Ishikawa (cell line): ENCODE results near the gene RNF224.

Experiments
- CEBPB ChIP-seq: IDR thresholded peaks from 2 replicates; pipeline ENCODE4 v1.6.1; 2012
- CREB1 ChIP-seq: IDR thresholded peaks from 2 replicates; pipeline ENCODE4 v1.6.1; 2012; ENCODE audit warnings: low read depth
- EGR1 ChIP-seq: IDR thresholded peaks from 2 replicates; pipeline ENCODE4 v1.6.1; 2012
- EP300 ChIP-seq: IDR thresholded peaks from 2 replicates; pipeline ENCODE4 v1.6.1; 2012; ENCODE audit warnings: borderline replicate concordance
- FOXM1 ChIP-seq: IDR thresholded peaks from 2 replicates; pipeline ENCODE4 v1.6.1; 2012; ENCODE audit warnings: low read depth, borderline replicate concordance
- NFIC ChIP-seq: IDR thresholded peaks from 2 replicates; pipeline ENCODE4 v1.6.1; 2012
- RAD21 ChIP-seq: IDR thresholded peaks from 2 replicates; pipeline ENCODE4 v1.6.1; 2012; ENCODE audit warnings: low read depth
- TAF1 ChIP-seq: IDR thresholded peaks from 2 replicates; pipeline ENCODE4 v1.6.1; 2012; ENCODE audit warnings: low read depth, mild to moderate bottlenecking
- TCF12 ChIP-seq: IDR thresholded peaks from 2 replicates; pipeline ENCODE4 v1.6.1; 2012; ENCODE audit warnings: low read depth
- TEAD4 ChIP-seq: IDR thresholded peaks from 2 replicates; pipeline ENCODE4 v1.6.1; 2012
- YY1 ChIP-seq: IDR thresholded peaks from 2 replicates; pipeline ENCODE4 v1.6.1; 2012; ENCODE audit warnings: low read depth
- ZBTB7A ChIP-seq: IDR thresholded peaks from 2 replicates; pipeline ENCODE4 v1.6.1; 2012; ENCODE audit warnings: low read depth
- TF ChIP-seq, protein P1 (sequence below): IDR thresholded peaks from 2 replicates; pipeline ENCODE4 v1.6.1; 2012
- TF ChIP-seq, protein P2 (sequence below): IDR thresholded peaks from 2 replicates; pipeline ENCODE4 v1.6.1; 2012
- TF ChIP-seq, protein P3 (sequence below): IDR thresholded peaks from 2 replicates; pipeline ENCODE4 v1.6.1; 2012; ENCODE audit warnings: low read depth, mild to moderate bottlenecking

RNF224 gene

DNA sequence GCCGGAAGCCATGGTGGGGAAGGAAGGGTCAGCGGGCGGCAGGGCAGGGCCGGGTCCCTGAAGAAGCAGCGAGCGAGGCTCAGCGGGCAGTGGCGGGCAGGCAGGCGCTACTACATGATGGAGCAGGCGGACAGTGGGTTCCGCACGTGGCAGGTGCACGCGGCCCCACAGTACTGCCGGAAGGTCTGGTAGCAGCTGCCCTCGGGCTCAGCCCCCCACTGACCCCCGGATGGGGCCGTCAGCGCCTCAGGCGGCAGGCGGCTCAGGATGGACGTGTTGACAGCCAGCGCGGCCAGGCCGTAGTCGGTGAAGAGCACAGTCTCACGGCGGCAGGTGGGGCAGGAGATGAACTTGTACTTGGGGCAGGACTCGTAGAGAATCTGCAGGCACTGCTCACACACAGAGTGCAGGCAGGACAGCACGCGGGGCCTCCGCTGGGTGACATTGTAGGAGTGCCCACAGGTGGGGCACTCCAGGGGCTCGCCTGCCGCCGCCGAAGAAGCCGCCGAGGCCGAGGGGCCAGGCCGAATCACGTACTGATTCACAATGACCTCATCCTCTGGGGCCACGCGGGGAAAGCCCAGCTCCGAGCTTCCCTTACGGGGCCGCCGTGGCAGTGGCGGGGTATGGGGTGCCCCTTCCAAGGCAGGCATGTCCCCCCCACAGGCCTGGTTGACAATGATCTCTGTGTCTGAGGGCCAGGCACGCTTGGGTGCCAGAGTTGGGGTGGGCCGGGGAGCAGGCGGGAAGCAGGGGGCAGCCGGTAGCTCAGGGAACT lies 6.8 kb upstream of the RNF224 start:
- TF ChIP-seq TCF12: no peak
- no peak for TF ChIP-seq CREB1
- TF ChIP-seq ZBTB7A: no peak
- TF ChIP-seq EGR1: no peak
- TF ChIP-seq EP300: no peak
- TF ChIP-seq, protein P1, sequence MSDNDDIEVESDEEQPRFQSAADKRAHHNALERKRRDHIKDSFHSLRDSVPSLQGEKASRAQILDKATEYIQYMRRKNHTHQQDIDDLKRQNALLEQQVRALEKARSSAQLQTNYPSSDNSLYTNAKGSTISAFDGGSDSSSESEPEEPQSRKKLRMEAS: no peak
- TF ChIP-seq, protein P2, sequence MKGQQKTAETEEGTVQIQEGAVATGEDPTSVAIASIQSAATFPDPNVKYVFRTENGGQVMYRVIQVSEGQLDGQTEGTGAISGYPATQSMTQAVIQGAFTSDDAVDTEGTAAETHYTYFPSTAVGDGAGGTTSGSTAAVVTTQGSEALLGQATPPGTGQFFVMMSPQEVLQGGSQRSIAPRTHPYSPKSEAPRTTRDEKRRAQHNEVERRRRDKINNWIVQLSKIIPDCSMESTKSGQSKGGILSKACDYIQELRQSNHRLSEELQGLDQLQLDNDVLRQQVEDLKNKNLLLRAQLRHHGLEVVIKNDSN: no peak
- no peak for TF ChIP-seq TEAD4
- no peak for TF ChIP-seq TAF1
- no peak for TF ChIP-seq NFIC
- no peak for TF ChIP-seq RAD21
- no peak for TF ChIP-seq FOXM1
- no peak for TF ChIP-seq YY1
- no peak for TF ChIP-seq CEBPB
- TF ChIP-seq, protein P3, sequence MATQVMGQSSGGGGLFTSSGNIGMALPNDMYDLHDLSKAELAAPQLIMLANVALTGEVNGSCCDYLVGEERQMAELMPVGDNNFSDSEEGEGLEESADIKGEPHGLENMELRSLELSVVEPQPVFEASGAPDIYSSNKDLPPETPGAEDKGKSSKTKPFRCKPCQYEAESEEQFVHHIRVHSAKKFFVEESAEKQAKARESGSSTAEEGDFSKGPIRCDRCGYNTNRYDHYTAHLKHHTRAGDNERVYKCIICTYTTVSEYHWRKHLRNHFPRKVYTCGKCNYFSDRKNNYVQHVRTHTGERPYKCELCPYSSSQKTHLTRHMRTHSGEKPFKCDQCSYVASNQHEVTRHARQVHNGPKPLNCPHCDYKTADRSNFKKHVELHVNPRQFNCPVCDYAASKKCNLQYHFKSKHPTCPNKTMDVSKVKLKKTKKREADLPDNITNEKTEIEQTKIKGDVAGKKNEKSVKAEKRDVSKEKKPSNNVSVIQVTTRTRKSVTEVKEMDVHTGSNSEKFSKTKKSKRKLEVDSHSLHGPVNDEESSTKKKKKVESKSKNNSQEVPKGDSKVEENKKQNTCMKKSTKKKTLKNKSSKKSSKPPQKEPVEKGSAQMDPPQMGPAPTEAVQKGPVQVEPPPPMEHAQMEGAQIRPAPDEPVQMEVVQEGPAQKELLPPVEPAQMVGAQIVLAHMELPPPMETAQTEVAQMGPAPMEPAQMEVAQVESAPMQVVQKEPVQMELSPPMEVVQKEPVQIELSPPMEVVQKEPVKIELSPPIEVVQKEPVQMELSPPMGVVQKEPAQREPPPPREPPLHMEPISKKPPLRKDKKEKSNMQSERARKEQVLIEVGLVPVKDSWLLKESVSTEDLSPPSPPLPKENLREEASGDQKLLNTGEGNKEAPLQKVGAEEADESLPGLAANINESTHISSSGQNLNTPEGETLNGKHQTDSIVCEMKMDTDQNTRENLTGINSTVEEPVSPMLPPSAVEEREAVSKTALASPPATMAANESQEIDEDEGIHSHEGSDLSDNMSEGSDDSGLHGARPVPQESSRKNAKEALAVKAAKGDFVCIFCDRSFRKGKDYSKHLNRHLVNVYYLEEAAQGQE: no peak

DNA sequence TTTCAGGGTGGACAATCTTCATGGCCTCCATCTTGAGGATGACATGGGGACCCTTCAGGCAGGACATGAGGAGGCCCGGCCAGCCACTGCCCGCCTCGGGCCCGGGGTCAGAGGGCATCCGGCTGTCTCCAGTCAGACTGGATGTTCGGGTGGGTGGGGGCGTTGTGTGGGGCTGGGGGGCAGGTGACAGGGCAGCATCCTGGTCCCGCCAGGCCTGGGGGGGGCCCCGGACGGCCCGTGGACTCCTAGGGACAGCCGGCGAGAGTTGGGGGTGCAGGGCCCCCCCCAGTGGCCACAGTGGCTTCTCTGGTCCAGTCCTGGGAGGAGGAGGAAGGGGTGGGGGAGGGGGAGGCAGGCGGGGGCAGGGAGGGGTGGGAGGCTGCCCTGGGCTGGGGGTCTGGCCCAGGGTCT lies 6.2 kb upstream of the RNF224 start:
- TF ChIP-seq ZBTB7A: no peak
- TF ChIP-seq EP300: no peak
- no peak for TF ChIP-seq RAD21
- TF ChIP-seq FOXM1: no peak
- TF ChIP-seq, protein P2: no peak
- TF ChIP-seq CREB1: no peak
- no peak for TF ChIP-seq EGR1
- no peak for TF ChIP-seq YY1
- no peak for TF ChIP-seq TEAD4
- no peak for TF ChIP-seq CEBPB
- TF ChIP-seq NFIC: no peak

DNA sequence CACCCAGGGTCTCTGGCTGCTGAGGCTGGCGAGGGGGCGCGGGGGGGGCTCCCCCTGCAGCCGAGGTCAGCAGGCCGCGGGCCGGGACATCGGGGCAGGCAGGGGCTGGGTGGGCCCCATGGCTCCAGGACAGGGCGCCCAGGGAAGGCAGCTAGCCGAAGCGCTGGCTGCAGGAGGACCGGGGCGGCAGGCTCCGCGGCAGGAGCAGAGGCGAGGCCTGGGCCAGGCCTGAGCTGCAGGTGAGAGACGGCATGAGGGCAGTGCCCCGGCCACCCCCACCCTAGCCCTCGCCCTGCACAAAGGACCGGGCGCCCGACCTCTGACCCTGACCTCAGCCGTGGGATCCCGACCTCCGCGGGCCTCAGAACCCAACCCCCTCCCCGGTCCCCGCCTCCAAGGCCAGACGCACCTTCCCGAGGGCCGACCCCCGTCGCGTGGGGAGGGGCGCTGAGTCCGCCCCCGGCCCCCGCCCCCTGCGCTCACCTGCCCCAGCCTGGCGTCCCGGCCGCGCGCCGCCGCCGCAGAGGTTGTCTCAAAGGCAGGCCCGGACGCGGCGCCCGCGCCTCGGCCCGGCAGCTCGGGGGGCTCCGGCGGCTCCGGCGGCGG lies 5.7 kb upstream of the RNF224 start:
- TF ChIP-seq TEAD4 (no peak), YY1 (no peak), FOXM1 (no peak)

DNA sequence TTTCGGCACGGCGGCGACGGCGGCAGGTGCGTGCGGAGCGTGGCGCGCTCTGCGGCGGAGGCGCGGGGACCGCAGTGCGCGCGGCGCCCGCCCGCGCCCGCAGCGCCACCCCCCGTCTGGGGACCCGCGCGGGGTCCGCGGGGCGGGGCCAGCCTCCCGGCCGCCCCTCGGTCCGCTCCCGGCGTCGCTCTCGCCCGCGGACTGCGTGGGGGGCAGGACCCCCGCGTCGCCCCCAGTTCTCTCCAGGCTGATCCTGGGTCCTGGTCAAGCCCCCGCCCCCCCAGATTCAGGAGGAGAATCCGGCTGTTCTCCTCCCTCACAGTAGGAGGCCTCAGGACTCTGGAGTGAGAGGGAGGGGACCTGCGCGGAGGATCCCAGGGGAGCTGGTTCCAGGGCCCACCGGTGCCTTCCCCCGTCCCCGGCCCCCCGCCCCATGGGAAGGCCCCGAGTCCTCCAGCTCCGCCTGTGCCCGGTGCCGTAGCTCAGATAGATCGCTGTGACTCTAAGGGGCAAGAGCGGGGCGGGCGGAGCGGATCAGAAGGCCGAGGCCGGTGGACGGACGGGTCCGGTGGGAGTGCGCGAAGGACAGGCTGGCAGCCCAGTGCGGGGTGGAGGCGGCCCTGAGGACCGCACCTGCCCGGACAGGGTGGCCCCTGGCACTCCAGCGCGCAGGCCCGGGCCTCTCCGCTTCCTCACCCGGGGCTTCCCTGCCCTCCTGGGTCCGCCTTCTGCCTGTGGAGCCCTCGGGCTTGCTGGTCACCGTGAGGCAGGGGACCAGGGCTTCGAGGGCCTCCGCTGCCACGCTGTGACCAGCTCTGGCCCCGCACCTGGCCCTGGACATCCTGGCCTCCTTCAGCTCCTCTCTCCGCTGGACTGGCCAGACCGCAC lies 4.9 kb upstream of the RNF224 start, which contains the start of gene RNF208:
RNF208 (minus strand) TSS at position 51 of the 888 bp plus-strand sequence. CDS start 1,028 bp downstream, outside the sequence.
- TF ChIP-seq TAF1: no peak
- peak; percentile 62; the same call in 1 of the 2 replicates for TF ChIP-seq ZBTB7A
- TF ChIP-seq EGR1: no peak

DNA sequence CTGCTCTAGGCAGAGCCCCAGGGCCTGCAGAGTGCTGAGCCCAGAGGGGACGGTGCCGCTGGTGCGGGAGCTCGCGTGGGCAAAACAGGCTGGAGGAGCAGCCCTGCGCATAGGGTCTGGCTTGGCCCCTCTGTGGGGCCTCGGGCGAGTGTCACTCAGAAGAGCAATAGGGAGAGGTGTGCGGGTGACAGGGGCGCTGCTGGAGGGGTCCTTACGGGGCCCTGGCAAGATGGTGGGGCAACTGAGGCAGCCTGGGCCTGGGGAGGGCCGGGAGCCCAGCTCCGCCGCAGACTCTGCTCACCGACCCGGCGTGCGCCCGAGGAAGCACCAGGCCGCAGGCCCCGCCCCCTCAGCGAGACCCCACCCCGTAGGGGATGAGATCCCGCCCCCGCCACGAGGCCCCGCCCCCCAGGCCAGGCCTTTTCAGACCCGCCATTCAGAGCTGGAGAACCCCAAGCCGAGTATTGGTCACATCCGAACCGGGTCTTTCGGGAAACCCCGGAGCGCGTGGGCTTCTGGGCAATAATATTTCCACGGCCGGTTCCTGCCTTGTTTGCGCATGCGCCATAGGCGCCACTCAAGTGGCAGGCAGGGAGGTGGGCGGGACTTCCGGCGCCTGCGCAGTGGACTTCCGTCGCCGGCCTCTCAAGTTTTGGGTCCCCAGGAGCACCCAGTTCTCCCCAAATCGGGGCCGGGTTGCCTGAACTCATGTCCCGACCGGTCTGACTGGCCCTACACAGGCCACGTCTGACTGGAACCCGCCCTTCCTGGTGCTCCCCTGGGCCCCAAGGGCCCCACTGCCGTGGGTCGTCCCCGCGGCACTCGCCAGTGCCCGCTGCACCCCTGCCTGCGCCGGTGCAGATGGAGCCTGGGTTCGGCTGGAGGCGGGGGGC lies 4.0 kb upstream of the RNF224 start:
- TF ChIP-seq YY1: peak; percentile 77
- TF ChIP-seq TEAD4: no peak
- TF ChIP-seq, protein P1: peak; percentile 56
- no peak for TF ChIP-seq EGR1
- TF ChIP-seq, protein P3: no peak
- peak; percentile 62 for TF ChIP-seq TCF12
- TF ChIP-seq TAF1: peak; percentile 78; the same call in 1 of the 2 replicates
